ELF-1 (cell line): ENCODE measurements around the gene OR4D11.
"Not testable (repeated sequence)": the region's sequence is repeated elsewhere in the genome, so short reads cannot be mapped to it uniquely, and the experiment has no call there.

Source experiments
- DNase-seq: peaks from one replicate; pipeline ENCODE4 v3.0.0-alpha.2; 2016; ENCODE audit warnings: low read depth, low spot score

OR4D11 gene

DNA sequence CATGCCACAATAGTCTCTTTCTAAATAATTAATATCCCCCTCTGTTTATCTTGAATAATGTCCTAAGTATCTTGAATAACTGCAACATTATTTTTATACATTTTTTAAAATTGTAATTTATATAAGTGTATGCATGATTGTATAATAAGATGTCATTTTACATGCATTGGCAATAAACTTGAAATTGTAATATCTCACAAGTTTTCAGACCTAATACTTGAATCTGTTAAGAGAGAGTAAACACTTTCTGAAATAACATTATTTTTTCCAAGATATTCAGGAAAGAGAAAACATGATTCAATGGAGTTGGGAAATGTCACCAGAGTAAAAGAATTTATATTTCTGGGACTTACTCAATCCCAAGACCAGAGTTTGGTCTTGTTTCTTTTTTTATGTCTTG, at the start of gene OR4D11:
TSS of gene OR4D11 (plus strand) at position 301 of the 400 bp plus-strand sequence. CDS start at position 301, 0 bp downstream.
- no peak for DNase-seq

DNA sequence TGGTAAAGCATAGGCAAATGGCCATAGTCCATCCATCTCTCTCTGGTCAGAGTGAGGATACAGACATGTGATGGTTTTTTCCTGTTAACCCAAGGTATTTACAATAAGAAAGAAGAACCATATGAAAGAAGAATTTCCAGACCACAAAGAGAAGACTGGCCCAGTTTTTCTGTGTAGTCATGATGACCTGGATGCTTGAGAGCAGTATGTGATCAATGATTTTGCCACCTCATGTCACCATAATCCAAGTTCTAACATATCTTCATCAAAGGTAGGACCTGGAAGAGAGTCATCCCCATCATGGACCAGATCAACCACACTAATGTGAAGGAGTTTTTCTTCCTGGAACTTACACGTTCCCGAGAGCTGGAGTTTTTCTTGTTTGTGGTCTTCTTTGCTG, 46.7 kb upstream of the OR4D11 start, which contains the start of gene OR4D6:
TSS of gene OR4D6 (plus strand) at position 301 of the 400 bp plus-strand sequence. CDS start at position 301, 0 bp downstream.
- no peak for DNase-seq

DNA sequence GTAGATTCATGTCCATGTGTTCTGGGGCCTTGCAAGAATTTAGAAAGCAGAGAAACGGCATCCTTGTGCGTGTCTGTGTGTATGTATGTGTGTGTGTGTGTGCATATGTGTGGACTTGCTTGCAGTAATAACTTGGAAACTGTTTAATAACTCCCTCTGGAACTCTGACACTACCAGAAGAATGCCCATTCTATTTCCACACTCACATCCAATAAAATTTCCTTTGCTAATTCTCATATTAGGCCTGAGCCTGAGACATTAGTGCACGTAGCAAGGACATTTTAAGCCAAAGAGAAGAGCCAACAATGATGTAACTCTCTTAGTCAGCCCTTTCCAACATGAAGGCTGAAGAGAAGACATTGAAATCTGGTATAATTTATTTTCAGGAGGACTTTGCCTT, 43.5 kb upstream of the OR4D11 start:
- DNase-seq, result no peak

- no peak for DNase-seq
Measured at GRCh38 chr11:59463190-59463641, 40.2 kb upstream of the OR4D11 start.

GRCh38 chr11:59473015-59473414, 30.4 kb upstream of the OR4D11 start, which contains the start of gene OR4D10:
Gene OR4D10, plus strand, starts transcription at chr11:59473315. Its CDS starts 4,115 bp downstream, at chr11:59477430.
- no peak for DNase-seq

- DNase-seq, result no peak
Measured at GRCh38 chr11:59475176-59475575, 28.2 kb upstream of the OR4D11 start.

- no peak for DNase-seq
Measured at GRCh38 chr11:59479906-59480305, 23.5 kb upstream of the OR4D11 start.

GRCh38 chr11:59480359-59480758, 23.0 kb upstream of the OR4D11 start:
- no peak for DNase-seq

DNA sequence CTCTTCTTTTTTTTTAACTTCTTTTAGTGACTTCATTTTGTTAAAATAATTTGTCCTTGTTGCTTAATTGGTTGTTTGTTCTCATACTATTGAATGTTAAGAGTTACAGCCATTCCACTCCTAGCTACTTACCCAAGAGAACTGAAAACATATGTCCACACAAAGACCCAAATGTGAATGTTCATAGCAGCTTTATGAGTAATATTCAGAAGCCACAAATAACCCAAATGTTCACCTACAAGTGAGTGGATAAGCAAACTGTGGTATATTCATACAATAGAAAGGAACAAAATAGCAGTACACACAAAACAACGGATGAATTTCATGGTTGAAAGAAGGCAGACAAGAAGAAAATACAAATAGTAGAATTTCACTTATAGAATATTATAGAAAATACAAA, 1.4 kb upstream of the OR4D11 start:
- no peak for DNase-seq

- no peak for DNase-seq
Measured at GRCh38 chr11:59510941-59511589, 7.7 kb downstream of the OR4D11 start, which contains the start of gene OR4D9. Gene OR4D9, plus strand, starts transcription at chr11:59511539. Its CDS starts 3,374 bp downstream, at chr11:59514913.

DNA sequence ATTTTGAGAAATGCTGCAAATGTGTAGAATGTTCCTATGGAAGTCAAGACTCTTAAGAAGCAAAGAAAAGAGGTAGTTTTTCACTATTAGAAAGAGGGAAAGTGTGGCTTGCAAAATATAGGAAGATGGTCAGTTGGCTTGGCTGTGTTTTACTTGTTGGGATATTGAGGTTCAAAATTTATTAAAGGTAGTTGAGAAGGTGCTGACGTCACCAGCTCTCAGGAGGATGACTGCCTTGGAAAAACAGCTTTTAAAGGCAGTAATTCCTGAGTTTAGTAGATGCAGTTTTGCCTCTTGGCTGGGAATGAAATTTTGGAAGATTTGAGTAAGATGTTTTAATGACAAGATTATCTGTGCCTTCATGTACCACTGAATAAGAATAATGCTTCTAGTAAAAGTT, 8.3 kb downstream of the OR4D11 start:
- DNase-seq, result no peak

- DNase-seq, result not testable (repeated sequence)
Measured at GRCh38 chr11:59520139-59520538, 16.8 kb downstream of the OR4D11 start.

DNA sequence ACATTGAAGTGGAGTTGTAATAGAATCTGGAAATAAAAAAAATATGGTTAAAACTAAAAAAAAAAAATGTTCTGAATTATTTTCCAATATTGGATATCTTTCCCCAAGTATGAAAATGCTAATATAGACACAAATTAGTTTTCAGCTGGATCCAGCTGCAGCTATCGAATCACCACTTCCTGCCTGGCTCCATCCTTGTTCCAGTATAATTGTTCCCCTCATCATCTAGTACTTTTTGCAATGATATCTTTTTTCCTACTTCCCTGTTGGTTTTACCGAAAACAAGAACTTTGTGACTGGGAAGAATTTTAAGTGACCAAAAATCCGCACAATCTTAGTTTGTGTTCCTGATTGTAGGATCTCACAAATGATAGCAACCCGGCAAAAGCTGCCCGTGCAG, 17.4 kb downstream of the OR4D11 start:
- DNase-seq, result no peak

- DNase-seq, result peak; percentile 21
Measured at GRCh38 chr11:59523541-59523940, 20.2 kb downstream of the OR4D11 start.

DNA sequence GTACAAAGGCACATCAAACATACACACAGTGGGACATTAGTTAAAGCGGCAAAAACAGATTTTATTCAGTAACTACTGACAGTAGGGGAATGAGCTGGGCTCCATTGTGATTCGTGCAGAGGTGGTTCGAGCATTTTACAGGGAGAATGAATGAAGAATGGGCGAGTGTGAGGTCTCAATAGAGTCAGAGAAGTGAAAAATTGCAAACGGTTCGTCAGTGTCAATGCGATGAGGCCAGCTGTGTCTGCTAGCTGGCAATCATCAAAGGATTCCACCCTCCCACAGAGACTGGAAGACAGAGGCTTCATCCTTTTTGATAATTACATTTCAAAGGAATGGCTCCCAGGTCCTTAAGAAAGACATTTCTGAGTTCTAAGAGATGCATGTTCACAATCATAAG, 25.3 kb downstream of the OR4D11 start:
- DNase-seq, result peak; percentile 9

GRCh38 chr11:59532620-59533019, 29.2 kb downstream of the OR4D11 start:
- no peak for DNase-seq

- peak; percentile 90 for DNase-seq
Measured at GRCh38 chr11:59534676-59535075, 31.3 kb downstream of the OR4D11 start.

DNA sequence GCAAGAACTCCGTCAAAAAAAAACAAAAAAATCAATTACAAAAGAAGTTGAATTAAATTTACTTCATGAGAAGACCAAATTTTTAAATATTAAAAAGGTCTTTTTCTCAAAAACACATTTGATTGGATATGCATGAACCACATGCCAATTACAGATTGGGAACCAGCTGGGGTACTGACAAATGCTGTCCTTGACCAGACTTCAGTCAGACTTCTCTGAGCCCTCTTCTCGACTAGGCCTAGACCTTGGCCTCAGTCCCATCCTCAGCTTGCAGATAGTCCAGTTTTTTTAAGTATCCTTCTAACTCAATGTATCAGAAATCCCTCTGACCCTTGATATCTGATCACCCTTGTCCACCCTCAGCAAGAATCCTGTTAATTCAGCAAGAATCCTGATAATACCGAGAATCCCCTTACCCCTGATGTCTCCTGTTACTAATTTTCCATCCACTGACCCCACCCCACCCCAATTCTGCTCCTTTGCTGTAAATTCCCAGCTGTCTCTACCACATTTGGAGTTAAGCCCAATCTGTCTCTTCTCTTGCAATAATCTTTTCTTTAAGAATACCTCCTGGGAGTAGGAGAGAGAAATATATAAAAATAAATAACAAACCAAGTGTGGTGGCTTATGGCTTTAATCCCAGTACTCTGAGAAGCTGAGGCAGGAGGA, 38.9 kb downstream of the OR4D11 start:
- no peak for DNase-seq

DNA sequence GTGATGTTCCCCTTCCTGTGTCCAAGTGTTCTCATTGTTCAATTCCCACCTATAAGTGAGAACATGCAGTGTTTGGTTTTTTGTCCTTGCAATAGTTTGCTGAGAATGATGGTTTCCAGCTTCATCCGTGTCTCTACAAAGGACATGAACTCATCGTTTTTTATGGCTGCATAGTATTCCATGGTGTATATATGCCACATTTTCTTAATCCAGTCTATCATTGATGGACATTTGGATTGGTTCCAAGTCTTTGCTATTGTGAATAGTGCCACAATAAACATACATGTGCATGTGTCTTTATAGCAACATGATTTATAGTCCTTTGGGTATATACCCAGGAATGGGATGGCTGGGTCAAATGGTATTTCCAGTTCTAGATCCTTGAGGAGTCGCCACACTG, 40.3 kb downstream of the OR4D11 start:
- not testable (repeated sequence) for DNase-seq

DNA sequence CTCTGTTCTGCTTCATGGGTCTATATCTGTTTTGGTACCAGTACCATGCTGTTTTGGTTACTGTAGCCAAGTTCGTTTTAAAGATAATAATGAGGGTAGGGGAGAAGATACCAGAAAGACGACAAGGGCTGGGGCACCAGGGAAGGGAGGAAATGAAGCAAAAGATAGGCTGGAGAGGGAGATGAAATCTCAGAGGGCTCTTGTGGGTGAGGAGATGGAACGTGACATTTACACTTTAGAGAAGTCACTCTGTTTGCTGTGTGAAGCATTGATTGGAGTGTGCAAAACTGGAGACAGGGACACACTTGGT, 41.4 kb downstream of the OR4D11 start:
- DNase-seq, result no peak

GRCh38 chr11:59545179-59546020, 42.0 kb downstream of the OR4D11 start:
- DNase-seq, result no peak
